HUES6 (cell line): Measurements from ENCODE around the gene COL23A1.

Source experiments
- H3K27ac ChIP-seq: 2 replicates; pipeline ENCODE4 v1.7.0; 2013; ENCODE audit warnings: low read depth, mild to moderate bottlenecking, low read length, inconsistent platforms
- H3K27me3 ChIP-seq: 2 replicates; pipeline ENCODE4 v1.6.1; 2013; ENCODE audit warnings: low read length; ENCODE audit not compliant: control insufficient read depth, insufficient read depth
- H3K36me3 ChIP-seq: 2 replicates; pipeline ENCODE4 v1.6.1; 2013; ENCODE audit warnings: low read length; ENCODE audit not compliant: control insufficient read depth, insufficient read depth
- H3K4me1 ChIP-seq: 2 replicates; pipeline ENCODE4 v1.6.1; 2013; ENCODE audit warnings: low read length; ENCODE audit not compliant: control insufficient read depth, insufficient read depth
- H3K4me3 ChIP-seq: 2 replicates; pipeline ENCODE4 v1.5.1; 2013; ENCODE audit warnings: low read depth, low read length
- H3K9ac ChIP-seq: one replicate; pipeline ENCODE4 v1.6.1; 2013; ENCODE audit warnings: mild to moderate bottlenecking, low read length
- H3K9me3 ChIP-seq: 2 replicates; pipeline ENCODE4 v1.6.1; 2013; ENCODE audit warnings: low read depth, low read length; ENCODE audit not compliant: control insufficient read depth, insufficient read depth

Gene COL23A1

DNA sequence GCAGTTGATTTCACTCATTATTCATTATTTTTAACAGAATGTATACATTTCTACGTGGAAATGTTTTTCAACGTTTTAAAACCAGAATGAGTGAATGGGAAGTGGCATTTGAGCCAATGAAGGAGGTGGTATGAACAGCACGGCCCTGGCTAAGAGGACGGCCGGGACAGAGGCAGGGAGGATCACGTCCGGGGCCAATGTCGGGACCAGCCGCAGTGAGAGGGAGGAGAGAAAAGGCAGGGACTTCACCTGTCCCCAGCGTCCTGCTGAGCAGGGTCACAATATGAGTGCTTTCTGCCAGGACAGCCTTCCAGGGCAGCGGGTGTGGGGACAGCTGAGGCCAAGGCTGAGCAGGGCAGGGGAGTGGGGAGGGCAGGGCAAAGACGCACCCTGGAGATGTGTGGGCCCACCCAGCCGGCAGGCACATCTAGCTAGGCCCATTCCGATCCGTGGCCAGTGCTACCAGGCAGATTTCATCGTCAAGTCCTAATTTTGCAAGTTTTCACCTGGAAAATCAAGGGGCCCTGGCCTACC, 209.6 kb downstream of the COL23A1 start:
- H3K27me3 ChIP-seq: no peaks in the 10 kb centered on the region
- H3K4me3 ChIP-seq: no peak overlapping the region

DNA sequence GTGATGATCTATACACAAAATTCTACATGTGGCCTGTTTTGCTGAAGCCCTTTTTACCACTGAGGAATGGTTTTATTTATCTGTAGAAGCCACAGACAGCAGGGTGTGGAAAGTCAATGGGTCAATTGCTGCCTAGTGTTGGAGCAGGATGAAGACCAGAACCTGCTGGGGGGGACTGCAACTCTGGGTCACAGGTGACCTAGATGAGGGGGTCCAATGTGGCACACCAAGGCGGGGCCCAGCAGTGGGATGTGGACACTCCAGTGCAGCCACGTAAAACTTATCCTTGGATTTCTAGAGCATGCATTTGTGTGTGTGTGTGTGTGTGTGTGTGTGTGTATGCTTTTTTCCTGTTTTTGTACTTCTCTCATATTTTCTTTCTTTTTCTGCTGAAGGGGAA, 210.1 kb downstream of the COL23A1 start:
- no peak overlapping the region for H3K27ac ChIP-seq
- no peaks in the 10 kb centered on the region for H3K36me3 ChIP-seq
- H3K4me1 ChIP-seq: peaks cover 26% of the 10 kb centered on the region
- H3K27me3 ChIP-seq: no peaks in the 10 kb centered on the region
- H3K9ac ChIP-seq: no peak overlapping the region
- no peaks in the 10 kb centered on the region for H3K9me3 ChIP-seq
- H3K4me3 ChIP-seq: no peak overlapping the region

More for the DNA sequence above, 209.6 kb downstream of the COL23A1 start:
- Histone ChIP-seq H3K36me3 (no peaks in the 10 kb centered on the region), H3K27ac (no peak overlapping the region), H3K9ac (no peak overlapping the region), H3K4me1 (peaks cover 31% of the 10 kb centered on the region), H3K9me3 (no peaks in the 10 kb centered on the region)

DNA sequence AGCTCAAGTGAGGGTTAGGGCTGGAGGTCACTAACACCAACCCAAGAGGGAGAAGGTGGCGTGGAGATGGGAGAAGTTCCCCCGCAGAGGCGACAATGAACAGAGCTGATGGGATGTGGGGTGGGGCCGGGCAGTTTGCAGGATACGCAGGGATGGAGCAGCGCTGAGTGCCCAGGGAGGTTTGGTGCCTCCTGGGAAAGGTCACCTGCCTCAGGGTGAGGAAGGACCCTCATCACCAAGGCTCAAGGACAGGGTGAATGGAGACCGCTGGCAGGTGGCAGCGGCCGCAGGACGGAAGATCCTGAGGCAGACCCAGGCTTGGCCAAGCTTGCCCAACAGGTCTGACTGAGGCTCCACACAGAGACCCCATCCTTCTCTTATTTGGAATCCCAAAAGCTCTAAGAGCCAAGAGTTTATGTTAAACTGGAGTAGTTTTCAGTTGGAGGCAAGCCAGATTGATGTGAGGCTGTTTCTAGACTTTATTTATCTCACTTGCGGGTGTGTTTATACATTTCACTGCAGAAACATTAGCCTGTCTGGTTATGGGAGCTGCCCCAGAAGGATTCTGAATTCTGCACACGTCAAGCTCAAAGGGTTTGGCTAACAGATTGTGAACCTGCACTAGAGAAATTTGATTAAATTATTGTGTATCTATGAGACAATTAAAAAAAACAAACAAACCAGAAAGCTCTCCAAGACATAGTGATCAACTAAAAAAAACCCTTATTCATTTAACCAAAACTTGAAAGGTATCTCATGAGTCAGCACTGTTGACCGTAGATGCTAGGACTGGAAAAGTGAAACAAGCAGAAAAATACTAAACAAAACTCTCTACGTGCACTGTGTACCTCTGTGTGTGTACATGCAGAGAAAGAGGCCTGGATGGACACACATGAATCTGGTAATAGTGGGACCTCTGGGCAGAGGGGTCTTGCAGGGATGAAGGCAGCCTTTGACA, 211.4 kb downstream of the COL23A1 start:
- no peak overlapping the region for H3K9ac ChIP-seq
- no peak overlapping the region for H3K27ac ChIP-seq
- peaks cover 13% of the 10 kb centered on the region; the same call in 1 of the 2 replicates for H3K4me1 ChIP-seq
- no peaks in the 10 kb centered on the region for H3K36me3 ChIP-seq
- no peaks in the 10 kb centered on the region for H3K9me3 ChIP-seq
- no peak overlapping the region for H3K4me3 ChIP-seq
- no peaks in the 10 kb centered on the region for H3K27me3 ChIP-seq

DNA sequence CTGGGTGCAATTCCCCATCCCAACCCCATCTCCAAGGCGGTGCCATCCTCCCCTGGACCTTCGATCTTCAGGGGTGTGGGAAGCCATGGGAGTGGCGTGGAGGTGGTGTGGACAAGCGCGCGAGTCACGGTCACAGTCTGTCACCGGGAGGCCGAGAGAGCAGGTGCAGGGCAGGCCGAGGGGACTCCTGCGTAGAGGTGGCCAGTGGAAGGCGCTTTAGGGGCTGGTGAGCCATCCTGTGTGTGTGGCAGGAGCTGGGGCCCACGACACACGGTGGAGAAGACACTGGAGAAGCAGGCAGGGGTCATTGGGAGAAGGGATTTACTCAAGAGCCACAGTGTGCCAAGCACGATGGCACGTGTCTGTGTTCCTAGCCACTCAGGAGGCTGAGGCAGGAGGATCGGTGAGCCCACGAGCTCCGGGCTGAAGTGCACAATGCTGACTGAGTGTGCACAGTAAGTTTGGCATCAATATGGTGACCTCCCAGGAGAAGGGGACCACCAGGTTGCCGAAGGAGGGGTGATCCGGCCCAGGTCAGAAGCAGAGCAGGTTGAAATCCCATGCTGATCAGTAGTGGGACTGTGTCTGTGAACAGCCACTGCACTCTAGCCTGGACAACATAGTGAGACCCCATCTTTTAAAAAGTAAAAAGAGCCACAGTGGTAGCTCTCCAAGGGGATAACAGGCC, 212.5 kb downstream of the COL23A1 start:
- Histone ChIP-seq H3K4me3 (no peak overlapping the region), H3K27ac (no peak overlapping the region), H3K4me1 (0 out of 2 replicates have a peak, but pooled peaks cover 7% of the 10 kb centered on the region), H3K9ac (no peak overlapping the region), H3K9me3 (no peaks in the 10 kb centered on the region), H3K36me3 (no peaks in the 10 kb centered on the region), H3K27me3 (no peaks in the 10 kb centered on the region)

DNA sequence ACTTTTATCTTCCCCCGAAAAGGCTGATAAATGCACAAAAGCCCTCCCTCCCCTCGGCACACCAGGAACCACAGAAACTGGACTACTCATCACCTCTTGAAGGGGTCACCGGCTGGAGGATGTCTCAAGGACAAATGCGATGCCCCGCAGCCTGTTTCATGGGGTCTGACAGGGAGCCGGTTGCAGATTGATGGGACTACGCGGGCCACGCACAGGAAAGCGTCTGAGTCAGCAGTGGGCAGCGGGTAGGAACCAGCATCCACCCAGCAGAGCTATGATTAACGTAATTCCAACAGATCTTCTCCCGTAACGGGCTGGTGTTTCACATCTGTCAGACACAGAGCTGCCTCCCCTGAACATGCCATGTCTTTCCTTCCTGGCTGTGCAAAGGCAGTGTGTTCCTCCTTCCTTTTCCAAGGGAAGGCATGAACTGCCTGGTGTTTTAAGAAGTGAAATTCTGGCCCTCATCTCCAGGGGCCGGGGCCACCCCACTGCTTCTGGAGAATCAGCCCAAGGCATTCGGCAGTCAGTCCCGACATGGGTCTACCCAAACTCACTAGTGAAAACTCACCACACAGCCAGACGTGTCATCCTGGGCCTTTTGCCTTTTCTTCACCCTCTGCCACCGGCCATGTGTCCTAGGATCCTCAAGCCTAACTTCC, 213.1 kb downstream of the COL23A1 start:
- Histone ChIP-seq H3K36me3 (no peaks in the 10 kb centered on the region), H3K9ac (no peak overlapping the region), H3K4me3 (no peak overlapping the region), H3K27ac (no peak overlapping the region), H3K9me3 (no peaks in the 10 kb centered on the region), H3K4me1 (0 out of 2 replicates have a peak, but pooled peaks cover under 1% of the 10 kb centered on the region), H3K27me3 (no peaks in the 10 kb centered on the region)

DNA sequence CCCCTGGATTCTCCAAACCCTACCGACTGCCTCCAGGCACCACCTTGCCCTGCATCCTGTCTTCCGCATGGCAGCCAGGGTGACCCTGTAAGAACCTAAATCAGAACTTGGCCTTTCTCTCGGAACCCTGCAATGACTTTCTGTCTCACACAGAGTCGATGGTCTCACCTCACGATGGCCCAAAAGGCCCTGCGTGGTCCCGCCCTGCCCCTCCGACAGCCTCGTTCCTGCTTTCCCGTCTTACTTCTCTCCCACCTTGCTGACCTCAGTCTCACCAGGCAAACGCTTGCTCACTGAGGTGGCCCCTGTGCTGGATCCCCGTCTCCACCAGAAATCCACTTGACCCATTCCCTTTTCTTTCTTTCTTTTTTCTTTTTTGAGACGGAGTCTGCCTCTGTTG, 214.8 kb downstream of the COL23A1 start:
- H3K36me3 ChIP-seq: no peaks in the 10 kb centered on the region
- no peaks in the 10 kb centered on the region for H3K9me3 ChIP-seq
- no peaks in the 10 kb centered on the region for H3K27me3 ChIP-seq
- no peak overlapping the region for H3K4me3 ChIP-seq
- H3K4me1 ChIP-seq: peaks cover 6% of the 10 kb centered on the region
- no peak overlapping the region for H3K27ac ChIP-seq
- H3K9ac ChIP-seq: no peak overlapping the region

DNA sequence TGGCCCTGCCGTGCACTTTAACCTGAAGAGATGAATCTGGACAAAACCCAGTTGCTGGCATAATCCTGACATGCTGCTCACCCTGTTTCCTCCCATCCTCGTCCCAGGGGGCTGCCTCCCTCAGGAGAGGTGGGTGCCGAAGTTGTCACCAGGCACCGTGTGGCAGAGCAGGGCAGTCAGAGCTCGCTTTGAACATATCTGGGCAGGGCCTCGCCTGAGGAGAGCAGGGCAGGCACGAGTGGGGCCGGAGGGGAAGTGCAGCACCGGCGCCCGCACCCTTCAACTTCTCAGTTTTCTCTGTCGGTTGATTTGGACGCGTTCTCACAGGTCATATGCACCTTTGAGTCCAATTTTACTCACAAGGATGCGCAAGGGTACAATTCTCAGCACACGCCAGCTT, 216.5 kb downstream of the COL23A1 start:
- peaks cover 13% of the 10 kb centered on the region for H3K9me3 ChIP-seq
- H3K36me3 ChIP-seq: no peaks in the 10 kb centered on the region
- no peaks in the 10 kb centered on the region for H3K27me3 ChIP-seq
- H3K9ac ChIP-seq: no peak overlapping the region
- H3K4me1 ChIP-seq: peaks cover 6% of the 10 kb centered on the region
- no peak overlapping the region for H3K4me3 ChIP-seq
- H3K27ac ChIP-seq: no peak overlapping the region

DNA sequence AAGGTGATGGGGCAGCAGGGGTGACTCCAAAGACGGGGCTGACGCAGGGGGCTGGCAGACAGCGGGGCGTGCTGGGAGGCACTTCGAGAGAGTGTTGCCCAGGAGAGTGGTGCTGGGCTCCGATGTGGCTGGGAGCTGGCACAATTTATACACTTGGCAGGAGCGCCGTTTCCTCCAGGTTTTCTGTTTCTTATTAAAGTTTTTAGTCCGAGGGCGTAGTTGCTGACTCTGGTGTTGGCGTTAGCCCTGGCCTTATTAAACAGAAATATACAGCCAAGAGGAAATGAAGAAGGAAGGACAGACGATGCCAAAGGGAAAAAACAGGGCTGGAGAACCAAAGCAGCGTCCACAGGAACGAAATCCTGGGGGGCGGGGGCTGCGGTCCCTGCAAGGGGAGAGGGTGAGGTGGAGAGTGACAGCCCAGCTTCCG, 218.0 kb downstream of the COL23A1 start:
- H3K9ac ChIP-seq: no peak overlapping the region
- no peak overlapping the region for H3K4me3 ChIP-seq
- H3K9me3 ChIP-seq: peaks cover 16% of the 10 kb centered on the region
- no peaks in the 10 kb centered on the region for H3K27me3 ChIP-seq
- H3K36me3 ChIP-seq: no peaks in the 10 kb centered on the region
- peaks cover 6% of the 10 kb centered on the region for H3K4me1 ChIP-seq
- H3K27ac ChIP-seq: no peak overlapping the region

DNA sequence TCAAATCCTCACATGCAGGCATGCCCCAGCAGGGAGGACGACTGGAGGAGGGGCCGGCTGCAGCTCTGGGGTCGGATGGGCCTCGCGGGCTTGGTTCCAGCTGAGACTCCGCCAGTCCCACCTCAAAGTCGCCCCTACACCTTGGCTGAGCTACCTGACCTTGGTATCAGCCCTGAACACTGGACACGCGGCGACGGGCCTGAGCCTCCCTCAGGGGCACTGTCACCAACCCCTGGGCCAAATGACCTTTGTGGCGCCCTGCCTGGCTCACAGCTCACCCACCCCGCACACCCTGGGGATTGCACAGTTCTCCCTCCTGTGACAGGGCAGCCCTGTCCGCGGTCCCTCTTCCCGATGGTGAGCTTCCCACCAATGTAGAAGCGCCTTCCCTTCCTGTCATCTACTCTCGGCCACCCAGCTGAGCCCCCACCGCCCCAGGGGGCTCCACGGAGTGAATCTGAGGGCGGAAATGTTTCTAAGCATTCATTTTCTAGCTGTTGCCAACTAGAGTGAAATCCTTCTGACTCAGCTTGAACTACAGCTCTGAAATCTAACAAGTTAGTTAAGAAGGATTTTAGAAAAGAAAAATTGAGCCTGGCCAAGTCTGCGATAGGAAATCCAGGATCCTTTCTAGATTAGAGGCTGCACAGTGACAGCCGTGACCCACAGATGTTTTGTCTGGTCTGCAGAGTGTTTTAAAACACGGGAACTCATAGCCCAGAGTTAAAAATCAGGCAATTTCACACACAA, 218.7 kb downstream of the COL23A1 start:
- H3K9ac ChIP-seq: no peak overlapping the region
- no peaks in the 10 kb centered on the region for H3K36me3 ChIP-seq
- peaks cover 6% of the 10 kb centered on the region for H3K4me1 ChIP-seq
- no peak overlapping the region for H3K27ac ChIP-seq
- H3K27me3 ChIP-seq: no peaks in the 10 kb centered on the region
- no peak overlapping the region for H3K4me3 ChIP-seq
- H3K9me3 ChIP-seq: peaks cover 16% of the 10 kb centered on the region

DNA sequence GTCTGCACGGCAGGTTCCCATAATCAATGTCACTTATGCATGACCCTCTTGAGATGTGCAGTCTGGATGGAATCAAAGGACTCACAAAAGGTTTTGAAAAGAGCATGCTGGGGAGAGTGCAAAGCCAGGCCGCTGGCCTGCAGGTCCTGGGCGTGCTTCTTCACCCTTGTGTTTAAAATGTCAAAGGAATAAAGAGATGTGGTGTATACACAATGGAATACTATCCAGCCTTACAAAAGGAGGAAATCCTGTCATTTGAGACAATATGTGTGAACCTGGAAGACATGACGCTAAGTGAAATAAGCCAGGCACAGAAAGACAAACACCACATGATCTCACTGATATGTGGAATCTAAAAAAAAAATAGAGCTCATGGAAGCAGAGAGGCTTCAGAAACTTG, 220.1 kb downstream of the COL23A1 start:
- Histone ChIP-seq H3K4me3 (no peak overlapping the region), H3K9ac (no peak overlapping the region), H3K27ac (no peak overlapping the region), H3K27me3 (no peaks in the 10 kb centered on the region), H3K4me1 (peaks cover 11% of the 10 kb centered on the region), H3K36me3 (no peaks in the 10 kb centered on the region), H3K9me3 (peaks cover 16% of the 10 kb centered on the region)
